ENCODE measurements around the gene ELF2.

Gene ELF2

DNA sequence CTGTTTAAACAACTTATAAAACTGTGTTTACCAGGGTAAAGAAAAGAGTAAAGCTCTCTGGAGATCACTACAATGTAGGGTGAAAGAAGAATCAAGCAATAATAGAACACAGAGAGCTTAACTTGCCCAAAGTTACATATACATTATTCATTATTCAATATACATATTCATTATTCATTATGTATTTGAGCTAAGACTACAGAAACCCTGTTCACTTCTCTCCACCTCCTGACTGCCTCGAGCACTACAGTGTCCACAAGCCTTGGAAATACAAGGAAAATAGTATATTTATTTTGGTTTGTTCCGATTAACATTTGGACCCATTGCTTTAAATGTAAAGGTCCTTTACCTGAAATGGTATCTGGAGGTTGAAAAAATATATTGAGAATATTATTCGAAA, 35.9 kb upstream of the ELF2 start:
- no peak overlapping the region for H3K27ac ChIP-seq
- TF ChIP-seq, protein P1, sequence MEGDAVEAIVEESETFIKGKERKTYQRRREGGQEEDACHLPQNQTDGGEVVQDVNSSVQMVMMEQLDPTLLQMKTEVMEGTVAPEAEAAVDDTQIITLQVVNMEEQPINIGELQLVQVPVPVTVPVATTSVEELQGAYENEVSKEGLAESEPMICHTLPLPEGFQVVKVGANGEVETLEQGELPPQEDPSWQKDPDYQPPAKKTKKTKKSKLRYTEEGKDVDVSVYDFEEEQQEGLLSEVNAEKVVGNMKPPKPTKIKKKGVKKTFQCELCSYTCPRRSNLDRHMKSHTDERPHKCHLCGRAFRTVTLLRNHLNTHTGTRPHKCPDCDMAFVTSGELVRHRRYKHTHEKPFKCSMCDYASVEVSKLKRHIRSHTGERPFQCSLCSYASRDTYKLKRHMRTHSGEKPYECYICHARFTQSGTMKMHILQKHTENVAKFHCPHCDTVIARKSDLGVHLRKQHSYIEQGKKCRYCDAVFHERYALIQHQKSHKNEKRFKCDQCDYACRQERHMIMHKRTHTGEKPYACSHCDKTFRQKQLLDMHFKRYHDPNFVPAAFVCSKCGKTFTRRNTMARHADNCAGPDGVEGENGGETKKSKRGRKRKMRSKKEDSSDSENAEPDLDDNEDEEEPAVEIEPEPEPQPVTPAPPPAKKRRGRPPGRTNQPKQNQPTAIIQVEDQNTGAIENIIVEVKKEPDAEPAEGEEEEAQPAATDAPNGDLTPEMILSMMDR (conservative IDR thresholded peaks at IDR 0.05): no peak
- no peak for TF ChIP-seq ZFX (IDR thresholded peaks at IDR 0.05)

DNA sequence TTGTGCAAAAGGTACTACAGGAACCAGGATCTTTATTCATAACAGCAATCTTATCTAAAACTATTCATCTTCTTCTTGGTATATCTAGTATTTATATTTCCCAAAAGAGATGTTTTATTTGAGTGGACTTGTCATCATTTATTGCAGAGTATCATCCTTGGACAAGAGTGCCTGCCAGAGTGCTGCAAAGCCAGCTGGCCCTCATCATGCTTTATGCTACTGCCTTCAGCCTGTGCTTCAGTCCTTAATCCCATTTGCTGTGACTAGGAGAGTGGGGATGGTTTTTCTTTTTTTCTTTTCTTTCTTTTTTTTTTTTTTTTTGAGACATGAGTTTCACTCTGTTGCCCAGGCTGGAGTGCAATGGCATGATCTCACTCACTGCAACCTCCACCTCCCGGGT, 33.5 kb upstream of the ELF2 start:
- no peak for TF ChIP-seq ZFX (IDR thresholded peaks at IDR 0.05)
- no peak overlapping the region for H3K27ac ChIP-seq

DNA sequence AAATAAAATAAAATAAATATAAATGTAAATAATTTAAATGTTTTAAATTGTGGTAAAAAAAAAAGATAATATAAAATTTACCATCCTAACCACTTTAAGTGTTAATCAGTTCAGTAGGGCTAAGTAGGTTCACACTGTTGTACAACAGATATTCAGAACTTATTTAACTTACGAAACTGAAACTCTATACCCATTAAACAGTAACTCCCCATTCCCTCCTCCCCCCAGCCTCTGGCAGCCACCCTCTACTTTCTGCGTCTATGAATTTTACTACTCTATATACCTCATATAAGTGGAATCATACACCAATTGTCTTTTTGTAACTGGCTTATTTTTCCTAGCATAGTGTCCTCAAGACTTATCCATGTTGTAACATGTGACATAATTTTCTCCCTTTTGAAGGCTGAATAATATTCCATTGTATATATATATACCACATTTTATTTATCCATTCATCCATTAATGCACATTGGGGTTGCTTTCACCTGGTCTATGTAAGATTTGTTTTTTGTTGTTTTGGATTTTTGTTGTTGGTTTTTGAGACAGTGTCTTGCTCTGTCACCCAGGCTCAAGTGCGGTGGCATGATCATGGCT, 32.5 kb upstream of the ELF2 start:
- TF ChIP-seq ZFX (IDR thresholded peaks at IDR 0.05): no peak
- TF ChIP-seq, protein P1 (conservative IDR thresholded peaks at IDR 0.05): no peak
- H3K27ac ChIP-seq: no peak overlapping the region

DNA sequence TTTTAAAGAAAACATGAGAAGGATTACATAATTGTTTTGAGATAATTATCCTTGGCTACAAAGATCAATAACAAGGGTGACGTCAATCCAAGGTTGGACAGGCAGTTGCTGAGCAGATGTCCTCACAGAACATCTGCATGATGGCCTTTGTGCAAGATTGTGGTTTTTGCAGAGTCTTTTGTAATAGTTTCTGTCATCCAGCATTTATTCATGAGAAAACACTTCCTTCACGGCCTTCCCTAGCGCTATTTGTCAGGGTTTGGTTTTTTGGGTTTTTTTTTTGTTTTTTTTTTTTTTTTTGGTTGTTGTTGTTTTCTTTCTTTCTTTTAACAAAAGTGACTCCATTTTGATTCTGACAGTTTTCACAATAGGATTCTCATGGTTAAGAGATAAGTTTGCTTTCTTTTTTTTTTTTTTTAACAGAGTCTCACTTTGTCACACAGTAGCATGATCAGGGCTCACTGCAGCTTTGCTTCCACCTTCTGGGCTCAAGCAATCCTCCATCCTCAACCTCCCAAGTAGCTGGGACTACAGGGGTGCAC, 31.5 kb upstream of the ELF2 start:
- H3K27ac ChIP-seq: no peak overlapping the region
- TF ChIP-seq ZFX (IDR thresholded peaks at IDR 0.05): no peak
- TF ChIP-seq, protein P1 (conservative IDR thresholded peaks at IDR 0.05): no peak

DNA sequence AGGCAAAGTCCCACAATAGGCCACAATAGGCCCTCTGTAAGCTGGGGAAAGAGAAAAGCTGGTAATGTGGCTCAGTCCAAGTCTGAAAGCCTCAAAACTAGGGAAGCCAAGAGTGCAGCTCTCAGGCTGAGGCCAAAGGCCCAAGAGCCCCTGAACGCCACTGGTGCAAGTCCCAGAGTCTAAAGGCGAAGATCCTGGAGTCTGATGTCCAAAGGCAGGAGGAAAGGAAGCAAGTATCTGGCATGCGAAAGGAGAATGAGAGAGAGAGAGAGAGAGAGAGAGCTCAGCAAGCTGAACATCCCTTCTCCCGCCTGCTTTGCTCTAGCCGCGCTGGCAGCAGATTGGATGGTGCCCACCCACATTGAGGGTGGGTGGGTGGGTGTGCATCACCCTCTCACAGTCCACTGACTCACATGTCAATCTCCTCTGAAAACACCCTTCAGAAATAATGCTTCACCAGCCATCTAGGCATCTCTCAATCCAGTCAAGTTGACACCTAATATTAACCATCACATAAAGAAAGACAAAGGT, 30.9 kb upstream of the ELF2 start:
- TF ChIP-seq ZFX (IDR thresholded peaks at IDR 0.05): no peak
- TF ChIP-seq, protein P1 (conservative IDR thresholded peaks at IDR 0.05): no peak
- H3K27ac ChIP-seq: no peak overlapping the region

DNA sequence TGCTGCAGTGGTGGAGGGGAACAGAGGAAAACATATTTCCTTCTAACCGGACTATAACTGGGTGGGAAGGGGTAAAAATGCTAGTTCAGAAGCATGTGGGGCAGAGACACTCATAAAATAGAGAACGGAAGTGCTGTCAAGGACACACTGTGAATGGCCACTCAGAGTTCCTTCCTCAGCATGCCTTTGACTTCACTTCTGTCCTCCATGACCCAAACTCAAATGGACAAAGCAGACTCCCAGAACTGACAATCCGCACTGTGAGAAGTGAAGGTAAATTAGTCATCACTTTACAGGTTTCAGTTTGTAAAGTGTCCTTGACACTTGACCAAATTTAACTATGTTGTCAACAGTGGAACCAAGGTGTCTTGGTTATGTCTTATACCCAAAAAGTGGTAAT, 30.2 kb upstream of the ELF2 start:
- H3K27ac ChIP-seq: no peak overlapping the region
- TF ChIP-seq ZFX (IDR thresholded peaks at IDR 0.05): no peak
- TF ChIP-seq, protein P1 (conservative IDR thresholded peaks at IDR 0.05): no peak

DNA sequence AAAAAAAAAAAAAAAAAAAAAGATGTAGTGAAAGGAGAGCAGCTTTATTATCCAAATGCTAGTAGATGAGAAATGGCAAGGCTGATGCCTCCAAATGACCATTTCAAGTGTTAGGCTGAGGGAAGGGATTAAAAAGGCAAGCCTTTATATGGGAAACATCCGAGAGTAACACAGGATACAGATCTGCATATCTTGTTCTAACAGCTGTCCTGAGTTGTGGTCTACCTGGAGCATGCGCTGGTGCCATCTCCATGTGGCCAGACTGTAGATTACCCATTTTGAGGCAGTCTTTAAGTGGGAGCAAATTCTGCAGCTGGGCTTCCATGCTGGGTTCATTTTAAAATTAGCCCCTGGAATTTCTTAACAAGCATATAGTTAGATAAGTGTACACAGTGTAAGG, 26.0 kb upstream of the ELF2 start:
- no peak overlapping the region for H3K27ac ChIP-seq
- TF ChIP-seq, protein P1 (conservative IDR thresholded peaks at IDR 0.05): no peak
- TF ChIP-seq ZFX (IDR thresholded peaks at IDR 0.05): no peak

DNA sequence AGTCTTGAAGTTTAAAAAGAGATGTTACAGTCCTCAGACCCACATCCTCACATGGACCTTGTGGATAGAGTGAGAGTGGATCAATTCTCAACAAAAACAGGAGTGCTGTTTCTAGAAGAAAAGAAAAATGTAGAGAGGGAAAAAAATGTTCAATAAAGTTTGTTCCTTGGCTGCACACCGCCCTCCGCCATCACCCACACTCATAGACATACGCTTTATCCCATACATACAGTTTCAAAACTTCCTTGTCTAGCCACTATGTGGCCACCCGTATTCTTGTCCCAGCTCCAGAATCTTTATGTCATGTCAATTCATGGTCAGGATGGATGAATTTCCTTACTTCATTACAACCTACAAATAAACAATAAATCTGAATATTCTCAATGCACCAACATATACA, 23.5 kb upstream of the ELF2 start:
- TF ChIP-seq, protein P1 (conservative IDR thresholded peaks at IDR 0.05): no peak
- TF ChIP-seq ZFX (IDR thresholded peaks at IDR 0.05): no peak
- no peak overlapping the region for H3K27ac ChIP-seq

All from C4-2B (cell line).